ENCODE results near the gene EHBP1. TPM values are rescaled to one million over a fixed set of nuclear protein-coding genes. Genes with fewer than 3 reads are reported as not detected.

EHBP1 gene
- total RNA-seq, 1 donor from 2014 or later: 67.4 TPM

DNA sequence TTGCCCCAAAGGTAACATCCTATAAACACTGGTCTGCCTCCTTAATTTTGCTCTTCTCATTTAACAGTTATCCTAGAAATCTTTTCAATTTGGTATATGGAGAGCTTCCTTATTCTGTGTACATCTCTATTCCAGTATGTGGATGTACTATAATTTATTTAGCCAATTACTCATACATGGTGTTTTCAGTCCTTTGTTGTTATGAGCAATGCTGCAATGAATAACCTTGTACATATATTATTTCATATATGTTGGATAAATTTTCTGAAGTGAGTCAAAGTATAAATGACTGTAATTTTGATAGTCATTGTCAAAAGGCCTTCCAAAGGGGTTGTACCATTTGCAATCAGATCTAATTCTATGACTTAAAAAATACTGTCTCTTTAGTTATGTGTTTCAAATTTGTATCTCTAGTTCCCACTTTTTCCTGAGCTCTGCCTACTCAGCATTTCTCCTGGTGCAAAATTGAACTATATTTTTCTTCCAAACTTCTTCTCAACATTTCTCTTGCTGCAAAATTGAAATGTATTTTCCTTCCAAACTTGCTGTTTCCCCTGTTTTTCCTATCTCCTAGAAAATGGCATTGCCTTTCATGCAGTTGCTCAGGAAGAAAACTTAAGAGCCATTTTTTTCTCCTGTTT, 191.8 kb downstream of the EHBP1 start:
- Mint-ChIP-seq H3K9me3 (no peaks in the 10 kb centered on the region), H3K4me1 (peaks cover 5% of the 10 kb centered on the region), H3K27me3 (ENCODE audit: low read depth) (no peaks in the 10 kb centered on the region), H3K4me3 (no peak overlapping the region), H3K36me3 (no peaks in the 10 kb centered on the region), H3K27ac (no peak overlapping the region)
- DNase-seq (ENCODE audit: low spot score in 2 of 2, unreplicated experiment in 2 of 2): no peak
- TF ChIP-seq, protein P1, sequence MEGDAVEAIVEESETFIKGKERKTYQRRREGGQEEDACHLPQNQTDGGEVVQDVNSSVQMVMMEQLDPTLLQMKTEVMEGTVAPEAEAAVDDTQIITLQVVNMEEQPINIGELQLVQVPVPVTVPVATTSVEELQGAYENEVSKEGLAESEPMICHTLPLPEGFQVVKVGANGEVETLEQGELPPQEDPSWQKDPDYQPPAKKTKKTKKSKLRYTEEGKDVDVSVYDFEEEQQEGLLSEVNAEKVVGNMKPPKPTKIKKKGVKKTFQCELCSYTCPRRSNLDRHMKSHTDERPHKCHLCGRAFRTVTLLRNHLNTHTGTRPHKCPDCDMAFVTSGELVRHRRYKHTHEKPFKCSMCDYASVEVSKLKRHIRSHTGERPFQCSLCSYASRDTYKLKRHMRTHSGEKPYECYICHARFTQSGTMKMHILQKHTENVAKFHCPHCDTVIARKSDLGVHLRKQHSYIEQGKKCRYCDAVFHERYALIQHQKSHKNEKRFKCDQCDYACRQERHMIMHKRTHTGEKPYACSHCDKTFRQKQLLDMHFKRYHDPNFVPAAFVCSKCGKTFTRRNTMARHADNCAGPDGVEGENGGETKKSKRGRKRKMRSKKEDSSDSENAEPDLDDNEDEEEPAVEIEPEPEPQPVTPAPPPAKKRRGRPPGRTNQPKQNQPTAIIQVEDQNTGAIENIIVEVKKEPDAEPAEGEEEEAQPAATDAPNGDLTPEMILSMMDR (IDR thresholded peaks at IDR 0.05; ENCODE audit: unreplicated experiment): no peak

- DNase-seq (ENCODE audit: low spot score in 2 of 2, unreplicated experiment in 2 of 2): no peak
- no peaks in the 10 kb centered on the region for H3K9me3 Mint-ChIP-seq
- H3K36me3 Mint-ChIP-seq: no peaks in the 10 kb centered on the region
- no peak overlapping the region for H3K4me3 Mint-ChIP-seq
- H3K4me1 Mint-ChIP-seq: peaks cover 5% of the 10 kb centered on the region
- TF ChIP-seq, protein P1 (IDR thresholded peaks at IDR 0.05; ENCODE audit: unreplicated experiment): no peak
- no peak overlapping the region for H3K27ac Mint-ChIP-seq
- H3K27me3 Mint-ChIP-seq (ENCODE audit: low read depth): no peaks in the 10 kb centered on the region
Observed at GRCh38 chr2:62904344-62904743, 198.8 kb downstream of the EHBP1 start.

GRCh38 chr2:62908145-62908544, 202.6 kb downstream of the EHBP1 start:
- H3K4me1 Mint-ChIP-seq: no peaks in the 10 kb centered on the region
- no peak overlapping the region for H3K27ac Mint-ChIP-seq
- no peaks in the 10 kb centered on the region for H3K36me3 Mint-ChIP-seq
- no peaks in the 10 kb centered on the region for H3K9me3 Mint-ChIP-seq
- DNase-seq (ENCODE audit: low spot score in 2 of 2, unreplicated experiment in 2 of 2): no peak
- no peak overlapping the region for H3K4me3 Mint-ChIP-seq
- H3K27me3 Mint-ChIP-seq (ENCODE audit: low read depth): no peaks in the 10 kb centered on the region
- TF ChIP-seq, protein P1 (IDR thresholded peaks at IDR 0.05; ENCODE audit: unreplicated experiment): no peak

- Mint-ChIP-seq H3K4me1 (no peaks in the 10 kb centered on the region), H3K4me3 (no peak overlapping the region), H3K27ac (no peak overlapping the region), H3K9me3 (peaks cover under 1% of the 10 kb centered on the region), H3K36me3 (no peaks in the 10 kb centered on the region), H3K27me3 (ENCODE audit: low read depth) (no peaks in the 10 kb centered on the region)
- TF ChIP-seq, protein P1 (IDR thresholded peaks at IDR 0.05; ENCODE audit: unreplicated experiment): no peak
- DNase-seq (ENCODE audit: low spot score in 2 of 2, unreplicated experiment in 2 of 2): no peak
Observed at GRCh38 chr2:62913311-62913710, 207.8 kb downstream of the EHBP1 start.

- no peak for DNase-seq (ENCODE audit: low spot score in 2 of 2, unreplicated experiment in 2 of 2)
- H3K27me3 Mint-ChIP-seq (ENCODE audit: low read depth): no peaks in the 10 kb centered on the region
- H3K4me1 Mint-ChIP-seq: no peaks in the 10 kb centered on the region
- TF ChIP-seq, protein P1 (IDR thresholded peaks at IDR 0.05; ENCODE audit: unreplicated experiment): no peak
- no peak overlapping the region for H3K4me3 Mint-ChIP-seq
- peaks cover 43% of the 10 kb centered on the region for H3K36me3 Mint-ChIP-seq
- H3K9me3 Mint-ChIP-seq: peaks cover 40% of the 10 kb centered on the region
- H3K27ac Mint-ChIP-seq: no peak overlapping the region
Observed at GRCh38 chr2:62919041-62919440, 213.5 kb downstream of the EHBP1 start.
